ENCODE data around the gene GLIPR1.
"Not testable (repeated sequence)": the region's sequence is repeated elsewhere in the genome, so short reads cannot be mapped to it uniquely, and the experiment has no call there.

Gene GLIPR1

DNA sequence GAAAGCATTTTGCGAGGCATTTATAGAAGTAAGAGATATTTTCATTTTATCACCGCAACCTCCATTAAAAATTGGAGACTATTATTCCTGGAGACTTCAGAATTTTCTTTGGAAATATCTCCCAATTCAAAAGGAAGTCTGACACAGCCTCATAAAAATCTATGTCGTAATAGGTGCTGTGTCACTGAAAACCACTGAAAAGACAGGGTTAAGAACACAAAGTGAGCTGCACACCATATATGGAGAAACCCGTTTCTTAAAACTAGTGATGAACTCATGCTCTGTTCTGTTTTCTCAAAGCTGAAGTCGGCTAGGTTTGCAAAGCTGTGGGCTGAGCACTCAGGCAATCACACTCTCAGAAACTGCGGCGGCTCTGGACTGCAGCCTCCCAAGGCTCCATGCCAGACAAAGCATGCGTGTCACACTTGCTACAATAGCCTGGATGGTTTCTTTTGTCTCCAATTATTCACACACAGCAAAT is at the start of gene GLIPR1:
Gene GLIPR1 (plus strand): TSS at position 287 of the 481 bp plus-strand sequence. CDS start 126 bp downstream, at position 413.
- DNase-seq, result peak; percentile 91

DNA sequence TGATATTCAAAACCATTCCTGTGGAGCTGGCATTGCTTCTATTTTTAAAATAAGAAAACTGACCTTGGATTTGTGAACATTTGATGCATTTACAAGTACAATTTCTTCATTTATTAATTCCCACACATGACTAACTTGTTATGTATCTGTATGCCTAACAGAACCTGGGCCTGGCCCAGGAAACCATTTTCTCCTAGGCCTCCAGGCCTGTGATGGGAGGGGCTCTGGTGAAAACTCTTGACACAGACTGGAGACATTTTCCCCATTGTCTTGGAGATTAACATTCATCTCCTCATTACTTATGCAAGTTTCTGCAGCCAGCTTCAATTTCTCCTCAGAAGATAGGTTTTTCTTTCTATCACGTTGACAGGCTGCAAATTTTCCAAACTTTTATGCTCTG is 47.6 kb upstream of the GLIPR1 start:
- no peak for DNase-seq

DNA sequence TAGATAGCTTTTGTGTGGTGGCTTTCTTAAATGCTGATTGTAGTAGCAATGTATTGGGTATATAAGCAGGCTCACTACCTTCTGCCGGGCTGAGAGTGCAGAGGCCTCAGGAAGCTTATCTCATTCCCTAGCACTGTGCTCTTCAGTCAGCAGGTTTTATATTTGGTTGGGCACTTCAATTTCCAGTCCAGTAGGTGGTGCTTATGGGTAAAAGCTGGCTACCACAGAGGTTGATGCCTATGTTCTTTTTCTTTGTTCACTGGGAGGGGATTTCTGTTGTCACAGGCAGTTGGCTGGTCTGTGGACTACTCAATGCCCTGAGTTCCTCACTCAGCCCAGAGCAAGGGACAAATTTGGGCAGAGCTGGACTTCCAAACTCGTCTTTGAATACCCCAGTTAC is 43.0 kb upstream of the GLIPR1 start:
- DNase-seq, result no peak

GRCh38 chr12:75438059-75438754 is 42.3 kb upstream of the GLIPR1 start:
- DNase-seq, result no peak

GRCh38 chr12:75439048-75439447 is 41.5 kb upstream of the GLIPR1 start:
- DNase-seq, result no peak

DNA sequence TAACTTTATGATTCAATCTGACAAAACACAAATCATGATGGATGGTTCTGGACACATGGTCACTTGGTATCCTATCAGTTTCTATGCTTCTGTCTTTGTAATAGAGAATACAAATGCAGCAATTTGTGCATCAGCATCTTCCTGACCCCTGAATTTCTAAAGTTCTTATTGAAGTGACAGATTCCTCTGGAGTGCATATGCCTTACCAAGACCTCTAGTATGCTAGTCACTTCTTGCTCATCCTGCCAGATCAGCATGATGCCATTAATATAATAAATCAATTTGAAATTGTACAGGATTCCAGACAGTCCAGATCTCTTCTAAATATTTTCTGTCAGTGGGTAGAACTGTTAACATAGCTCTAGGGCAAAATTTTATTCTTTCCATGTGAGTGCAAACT is 40.6 kb upstream of the GLIPR1 start:
- DNase-seq, result no peak

GRCh38 chr12:75441687-75442449 is 38.7 kb upstream of the GLIPR1 start:
- not testable (repeated sequence) for DNase-seq

DNA sequence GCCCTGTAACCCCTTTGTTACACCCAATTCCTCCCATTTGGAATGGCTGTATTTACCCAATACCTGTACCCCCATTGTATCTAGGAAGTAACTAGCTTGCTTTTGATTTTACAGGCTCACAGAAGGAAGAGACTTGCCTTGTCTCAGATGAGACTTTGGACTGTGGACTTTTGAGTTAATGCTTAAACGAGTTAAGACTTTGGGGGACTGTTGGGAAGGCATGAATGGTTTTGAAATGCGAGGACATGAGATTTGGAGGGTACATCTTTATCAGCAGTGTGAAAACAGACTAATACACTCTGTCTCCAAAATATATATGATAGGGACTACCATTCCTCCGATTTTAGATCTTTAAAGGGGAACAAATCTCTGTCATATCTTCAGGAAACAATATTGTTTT is 38.1 kb upstream of the GLIPR1 start:
- DNase-seq, result not testable (repeated sequence)

GRCh38 chr12:75443709-75444108 is 36.8 kb upstream of the GLIPR1 start:
- DNase-seq, result no peak

DNA sequence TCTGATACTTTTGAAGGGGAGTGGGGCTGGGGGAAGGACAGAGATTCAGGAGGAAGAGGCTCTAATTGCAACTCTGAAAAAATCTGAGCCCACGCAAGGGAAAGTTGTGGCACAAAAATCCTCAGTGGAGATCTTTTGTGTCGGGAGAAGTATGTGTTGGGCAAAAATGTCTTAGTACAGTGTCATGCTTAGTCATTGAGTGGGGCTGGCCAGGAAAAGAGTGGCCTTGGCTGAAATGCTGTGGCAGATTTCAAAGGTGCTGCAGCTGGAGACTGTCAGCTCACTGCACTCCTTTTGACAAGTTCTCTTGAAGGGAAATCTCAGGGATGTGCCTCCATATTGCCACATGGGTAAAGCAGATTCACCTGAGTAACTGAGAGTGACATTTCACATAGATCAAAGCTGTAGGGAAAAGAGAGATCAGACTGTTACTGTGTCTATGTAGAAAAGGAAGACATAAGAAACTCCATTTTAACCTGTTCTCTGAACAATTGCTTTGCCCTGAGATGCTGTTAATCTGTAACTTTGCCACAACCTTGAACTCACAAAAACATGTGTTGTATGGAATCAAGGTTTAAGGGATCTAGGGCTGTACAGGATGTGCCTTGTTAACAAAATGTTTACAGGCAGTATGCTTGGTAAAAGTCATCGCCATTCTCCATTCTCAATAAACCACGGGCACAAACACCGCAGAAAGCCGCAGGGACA is 36.0 kb upstream of the GLIPR1 start:
- DNase-seq, result no peak

DNA sequence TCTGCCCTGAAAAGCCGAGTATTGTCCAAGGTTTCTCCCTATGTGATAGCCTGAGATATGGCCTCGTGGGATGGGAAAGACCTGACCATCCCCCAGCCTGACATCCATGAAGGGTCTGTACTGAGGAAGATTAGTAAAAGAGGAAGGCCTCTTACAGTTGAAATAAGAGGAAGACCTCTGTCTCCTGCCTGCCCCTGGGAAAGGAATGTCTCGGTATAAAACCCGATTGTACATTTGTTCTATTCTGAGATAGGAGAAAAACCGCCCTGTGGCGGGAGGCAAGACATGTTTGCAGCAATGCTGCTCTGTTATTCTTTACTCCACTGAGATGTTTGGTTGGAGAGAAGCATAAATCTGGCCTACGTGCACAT is 35.4 kb upstream of the GLIPR1 start:
- not testable (repeated sequence) for DNase-seq

GRCh38 chr12:75446857-75447256 is 33.7 kb upstream of the GLIPR1 start:
- DNase-seq, result no peak

DNA sequence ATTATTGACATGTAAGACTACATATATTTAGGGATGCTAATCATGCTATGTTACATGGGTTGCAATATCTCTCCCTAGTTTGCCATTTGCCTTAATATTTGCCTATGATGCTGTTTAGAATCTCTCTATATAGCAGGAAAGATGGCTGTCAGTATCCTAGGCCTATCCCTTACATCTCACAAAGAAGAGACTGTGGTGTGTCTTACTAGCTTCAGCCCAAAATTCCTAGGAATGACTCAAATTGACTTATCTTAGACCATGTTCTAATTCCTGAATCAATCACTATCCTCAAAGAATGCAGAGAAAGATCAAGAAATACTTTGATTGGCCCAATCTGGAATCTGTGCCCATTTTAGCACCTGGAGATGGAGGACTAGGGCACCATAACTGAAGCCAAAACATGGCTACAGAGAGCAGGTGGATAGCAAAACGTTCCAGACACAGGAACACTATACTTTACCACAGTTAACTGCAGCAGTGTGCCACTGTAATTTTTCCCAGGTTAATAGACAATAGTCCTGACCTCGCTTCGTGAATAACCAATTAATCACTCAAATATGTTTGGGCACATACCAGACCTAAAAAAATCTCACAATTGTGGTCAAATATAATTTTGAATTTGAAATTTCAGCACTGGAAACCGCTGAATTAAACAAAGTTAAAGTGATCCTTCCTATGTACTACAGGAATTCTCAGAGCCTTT is 32.7 kb upstream of the GLIPR1 start:
- no peak for DNase-seq

- DNase-seq, result no peak
Observed at GRCh38 chr12:75452675-75453330, 27.8 kb upstream of the GLIPR1 start.

GRCh38 chr12:75455839-75456238 is 24.7 kb upstream of the GLIPR1 start:
- DNase-seq, result no peak

- no peak for DNase-seq
Observed at GRCh38 chr12:75457191-75457590, 23.4 kb upstream of the GLIPR1 start.

DNA sequence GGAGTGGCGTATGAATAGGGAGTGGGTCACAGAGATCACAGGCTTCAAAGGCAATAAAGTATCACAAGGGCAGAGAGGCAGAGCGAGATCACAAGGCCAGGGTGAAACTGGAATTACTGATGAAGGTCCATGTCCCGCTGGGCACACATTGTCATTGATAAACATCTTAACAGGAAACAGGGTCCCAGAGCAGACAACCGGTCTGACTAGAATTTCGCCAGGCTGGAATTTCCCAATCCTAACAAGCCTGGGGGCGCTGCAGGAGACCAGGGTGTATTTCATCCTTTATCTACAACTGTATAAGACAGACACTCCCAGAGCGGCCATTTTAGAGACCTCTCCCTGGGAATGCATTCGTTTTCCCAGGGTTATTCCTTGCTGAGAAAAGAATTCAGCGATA is 22.7 kb upstream of the GLIPR1 start:
- DNase-seq, result not testable (repeated sequence)

- no peak for DNase-seq
Observed at GRCh38 chr12:75459755-75460154, 20.8 kb upstream of the GLIPR1 start.

DNA sequence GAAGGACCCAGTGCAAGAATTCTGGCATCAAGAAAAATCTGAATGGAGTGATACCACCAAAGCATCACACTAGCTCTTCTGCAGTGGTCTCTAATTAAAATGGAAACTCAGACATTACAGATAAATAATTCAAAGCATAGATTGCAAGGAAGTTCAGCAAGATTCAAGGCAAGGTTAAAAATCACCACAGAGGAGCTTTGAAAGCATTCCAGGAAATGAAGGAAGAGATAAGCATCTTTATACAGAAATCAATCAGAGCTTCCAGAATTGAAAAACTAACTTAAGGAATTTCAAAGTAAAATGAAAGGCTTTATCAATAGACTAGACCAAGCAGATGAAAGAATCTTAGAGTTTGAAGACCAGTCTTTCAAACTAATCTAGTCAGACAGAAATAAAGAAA is 20.4 kb upstream of the GLIPR1 start:
- DNase-seq, result no peak

DNA sequence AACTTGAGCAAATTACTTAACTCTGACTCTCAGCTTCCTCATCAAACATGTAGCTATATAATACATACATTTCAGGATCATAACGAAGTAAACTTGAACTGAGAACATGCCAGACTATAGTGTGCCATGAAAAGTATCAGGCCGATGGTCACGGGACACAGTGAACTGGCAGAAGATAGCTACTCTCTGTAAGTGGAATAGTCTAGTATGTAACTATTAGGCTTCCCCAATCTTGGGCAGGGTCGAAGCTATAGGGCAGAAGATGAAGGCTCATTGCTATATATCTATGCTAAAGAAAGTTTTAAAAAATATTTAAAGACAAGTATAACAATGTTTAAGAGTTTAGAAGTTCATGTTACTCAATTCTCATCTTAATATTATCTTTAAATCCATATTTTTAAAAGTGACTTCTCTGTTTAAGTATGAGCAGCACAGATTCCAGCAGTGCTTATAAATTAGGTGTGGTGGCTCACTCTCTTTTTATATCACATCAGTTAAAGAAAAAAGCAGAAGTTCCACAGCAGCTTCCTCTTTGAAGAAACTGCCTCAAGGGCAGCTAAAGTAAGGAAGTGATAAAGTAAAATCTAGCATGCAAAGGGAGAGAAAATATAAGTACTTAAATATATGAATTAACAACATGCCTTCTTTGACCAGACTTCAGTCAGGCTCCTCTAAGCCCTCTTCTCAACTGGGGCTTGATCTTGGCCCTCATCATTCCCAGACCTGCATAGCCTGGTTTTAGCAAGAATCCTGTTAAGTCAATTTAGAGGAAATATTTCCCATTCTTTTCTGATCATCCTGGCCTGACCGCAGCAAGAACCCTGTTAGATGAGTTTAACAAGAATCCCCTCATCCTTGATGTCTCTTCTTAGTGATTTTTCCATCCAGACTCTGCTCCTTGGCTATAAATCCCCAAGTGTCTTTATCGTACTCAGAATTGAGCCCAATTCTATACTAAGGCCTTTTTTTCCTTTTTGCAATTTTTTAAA is 8.4 kb upstream of the GLIPR1 start:
- DNase-seq, result peak; percentile 75

GRCh38 chr12:75474116-75474515 is 6.4 kb upstream of the GLIPR1 start:
- DNase-seq, result no peak

Data from SIG-M5 (cell line).